ENCODE results near the gene CD22. TPM values are rescaled to one million over a fixed set of nuclear protein-coding genes. Genes with fewer than 3 reads are reported as not detected.

CD22 gene
- polyA plus RNA-seq, 1 experiment = not detected

- Histone ChIP-seq H3K9me3 (ENCODE audit: control insufficient read depth, insufficient read depth, low read length) (peaks cover 16% of the 10 kb centered on the region; the same call in 1 of the 2 replicates), H3K27ac (ENCODE audit: low read depth, low read length) (no peak overlapping the region), H3K4me3 (ENCODE audit: low read depth, low read length) (no peak overlapping the region), H3K27me3 (ENCODE audit: control insufficient read depth, insufficient read depth, low read length) (peaks cover 15% of the 10 kb centered on the region)
- DNase-seq (ENCODE audit: low read depth, low spot score) = no peak
- POLR2A ChIA-PET = no interaction called here
- CTCF ChIA-PET = no interaction called here
- no peak for TF ChIP-seq CTCF (IDR thresholded peaks at IDR 0.05; ENCODE audit: low read depth, low read length)
Observed at GRCh38 chr19:35297922-35298321, 31.1 kb upstream of the CD22 start.

GRCh38 chr19:35298561-35298972 is 30.4 kb upstream of the CD22 start:
- Histone ChIP-seq H3K27me3 (ENCODE audit: control insufficient read depth, insufficient read depth, low read length) (peaks cover 9% of the 10 kb centered on the region), H3K27ac (ENCODE audit: low read depth, low read length) (no peak overlapping the region), H3K4me3 (ENCODE audit: low read depth, low read length) (no peak overlapping the region), H3K9me3 (ENCODE audit: control insufficient read depth, insufficient read depth, low read length) (peaks cover 16% of the 10 kb centered on the region; the same call in 1 of the 2 replicates)
- no peak for DNase-seq (ENCODE audit: low read depth, low spot score)
- TF ChIP-seq CTCF (IDR thresholded peaks at IDR 0.05; ENCODE audit: low read depth, low read length) = no peak
- POLR2A ChIA-PET = no interaction called here
- CTCF ChIA-PET = no interaction called here

GRCh38 chr19:35299523-35300338 is 29.3 kb upstream of the CD22 start:
- no peak for TF ChIP-seq CTCF (IDR thresholded peaks at IDR 0.05; ENCODE audit: low read depth, low read length)
- H3K9me3 ChIP-seq (ENCODE audit: control insufficient read depth, insufficient read depth, low read length) = peaks cover 16% of the 10 kb centered on the region; the same call in 1 of the 2 replicates
- CTCF ChIA-PET = no interaction called here
- POLR2A ChIA-PET = no interaction called here
- no peak overlapping the region for H3K4me3 ChIP-seq (ENCODE audit: low read depth, low read length)
- peaks cover 7% of the 10 kb centered on the region for H3K27me3 ChIP-seq (ENCODE audit: control insufficient read depth, insufficient read depth, low read length)
- no peak for DNase-seq (ENCODE audit: low read depth, low spot score)
- no peak overlapping the region for H3K27ac ChIP-seq (ENCODE audit: low read depth, low read length)

GRCh38 chr19:35300339-35300649 is 28.7 kb upstream of the CD22 start:
- peaks cover 16% of the 10 kb centered on the region; the same call in 1 of the 2 replicates for H3K9me3 ChIP-seq (ENCODE audit: control insufficient read depth, insufficient read depth, low read length)
- no peak for TF ChIP-seq CTCF (IDR thresholded peaks at IDR 0.05; ENCODE audit: low read depth, low read length)
- no peak for DNase-seq (ENCODE audit: low read depth, low spot score)
- ChIA-PET POLR2A (no interaction called here), CTCF (no interaction called here)
- no peak overlapping the region for H3K4me3 ChIP-seq (ENCODE audit: low read depth, low read length)
- no peak overlapping the region for H3K27ac ChIP-seq (ENCODE audit: low read depth, low read length)
- peaks cover 9% of the 10 kb centered on the region for H3K27me3 ChIP-seq (ENCODE audit: control insufficient read depth, insufficient read depth, low read length)

- DNase-seq (ENCODE audit: low read depth, low spot score) = no peak
- CTCF ChIA-PET = no interaction called here
- POLR2A ChIA-PET = no interaction called here
- peaks cover 9% of the 10 kb centered on the region for H3K27me3 ChIP-seq (ENCODE audit: control insufficient read depth, insufficient read depth, low read length)
- TF ChIP-seq CTCF (IDR thresholded peaks at IDR 0.05; ENCODE audit: low read depth, low read length) = no peak
- no peak overlapping the region for H3K27ac ChIP-seq (ENCODE audit: low read depth, low read length)
- no peak overlapping the region for H3K4me3 ChIP-seq (ENCODE audit: low read depth, low read length)
- peaks cover 16% of the 10 kb centered on the region; the same call in 1 of the 2 replicates for H3K9me3 ChIP-seq (ENCODE audit: control insufficient read depth, insufficient read depth, low read length)
Observed at GRCh38 chr19:35301961-35302360, 27.0 kb upstream of the CD22 start.

Measured in AG04450 (cell line).